ENCODE measurements around the gene E2F8. TPM values are rescaled to one million over a fixed set of nuclear protein-coding genes. Genes with fewer than 3 reads are reported as not detected.

The E2F8 gene
- total and polyA plus RNA-seq, 10 of the 15 experiments (the other 5 are each of a cell fraction or from before 2014, with no cell fraction given) = 8.8 to 28.1 (median 18.5) TPM

DNA sequence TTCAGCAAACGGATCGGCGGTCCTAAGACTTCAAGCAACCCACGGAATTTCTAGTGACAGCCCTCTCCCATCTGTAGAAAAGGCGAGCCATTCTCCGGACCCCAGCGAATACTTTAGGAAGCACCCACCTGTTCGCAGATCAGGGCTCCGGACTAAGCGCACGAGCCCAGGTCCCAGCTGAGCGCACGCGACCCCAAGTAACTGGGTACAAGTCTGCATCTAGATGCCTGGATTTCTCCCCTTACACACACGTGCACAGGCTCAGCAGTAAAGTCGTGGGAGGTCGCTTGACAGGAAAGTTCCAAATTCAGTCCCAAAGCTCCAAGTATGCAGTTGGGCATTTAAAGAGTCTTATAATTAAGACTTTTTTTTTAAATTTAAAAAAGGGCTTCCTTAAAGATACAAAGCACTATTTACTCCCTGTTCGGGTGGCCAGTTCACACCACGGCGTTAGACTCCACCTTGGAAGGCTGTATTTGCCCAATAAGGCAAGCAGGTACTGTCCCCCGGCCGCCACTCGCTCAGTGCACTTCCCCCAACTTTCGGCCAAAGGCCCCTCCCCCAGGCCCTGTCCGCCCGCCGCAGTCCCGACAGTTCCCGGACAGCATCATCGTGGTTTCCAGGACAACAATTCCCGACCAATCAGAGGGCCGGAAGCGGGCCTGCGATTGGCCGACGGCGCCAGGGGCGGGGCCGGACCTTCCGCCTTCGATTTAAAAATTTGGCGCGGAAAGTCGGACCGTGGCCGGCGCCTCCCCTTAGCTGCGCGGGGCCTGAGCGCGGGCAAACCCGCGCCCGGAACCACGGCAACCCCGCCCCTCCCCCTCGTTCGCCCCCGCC is at the start of gene E2F8 (continued):
- TF ChIP-seq, protein P1, sequence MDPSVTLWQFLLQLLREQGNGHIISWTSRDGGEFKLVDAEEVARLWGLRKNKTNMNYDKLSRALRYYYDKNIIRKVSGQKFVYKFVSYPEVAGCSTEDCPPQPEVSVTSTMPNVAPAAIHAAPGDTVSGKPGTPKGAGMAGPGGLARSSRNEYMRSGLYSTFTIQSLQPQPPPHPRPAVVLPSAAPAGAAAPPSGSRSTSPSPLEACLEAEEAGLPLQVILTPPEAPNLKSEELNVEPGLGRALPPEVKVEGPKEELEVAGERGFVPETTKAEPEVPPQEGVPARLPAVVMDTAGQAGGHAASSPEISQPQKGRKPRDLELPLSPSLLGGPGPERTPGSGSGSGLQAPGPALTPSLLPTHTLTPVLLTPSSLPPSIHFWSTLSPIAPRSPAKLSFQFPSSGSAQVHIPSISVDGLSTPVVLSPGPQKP (IDR thresholded peaks at IDR 0.05; ENCODE audit: low read depth, low read length) = peak; percentile 21; the same call in 1 of the 2 replicates
- TF ChIP-seq TCF7 (IDR thresholded peaks at IDR 0.05; ENCODE audit: borderline replicate concordance) (no peak), HDAC6 (IDR thresholded peaks at IDR 0.05; ENCODE audit: unreplicated experiment) (no peak), TBL1XR1 (IDR thresholded peaks at IDR 0.05; ENCODE audit: low read depth, low read length) (no peak), RELA (IDR thresholded peaks at IDR 0.05; ENCODE audit: borderline replicate concordance, partially characterized antibody) (no peak), RUNX3 (IDR thresholded peaks at IDR 0.05; ENCODE audit: low read length) (peak; percentile 60), CBFB (IDR thresholded peaks at IDR 0.05; ENCODE audit: low read depth) (no peak), ZSCAN29 (IDR thresholded peaks at IDR 0.05) (no peak), ASH2L (IDR thresholded peaks at IDR 0.05; ENCODE audit: borderline replicate concordance, low read depth) (no peak), EP300 (IDR thresholded peaks at IDR 0.05; ENCODE audit: borderline replicate concordance in 1 of 2, control insufficient read depth in 1 of 2, low read depth in 2 of 2, low read length in 2 of 2) (peak in 1 of 2 experiments; percentile 64; a peak in 1 of 4 replicates), KAT2A (conservative IDR thresholded peaks at IDR 0.05; ENCODE audit: control insufficient read depth, low read depth, low read length) (no peak), SIN3A (IDR thresholded peaks at IDR 0.05; ENCODE audit: low read depth, low read length) (peak; percentile 99), CBX5 (IDR thresholded peaks at IDR 0.05; ENCODE audit: low read depth) (no peak), SPI1 (IDR thresholded peaks at IDR 0.05; ENCODE audit: borderline replicate concordance, insufficient read depth, low read depth, low read length) (peak; percentile 54; the same call in 1 of the 2 replicates), TARDBP (IDR thresholded peaks at IDR 0.05; ENCODE audit: borderline replicate concordance) (no peak)
- TF ChIP-seq, protein P2, sequence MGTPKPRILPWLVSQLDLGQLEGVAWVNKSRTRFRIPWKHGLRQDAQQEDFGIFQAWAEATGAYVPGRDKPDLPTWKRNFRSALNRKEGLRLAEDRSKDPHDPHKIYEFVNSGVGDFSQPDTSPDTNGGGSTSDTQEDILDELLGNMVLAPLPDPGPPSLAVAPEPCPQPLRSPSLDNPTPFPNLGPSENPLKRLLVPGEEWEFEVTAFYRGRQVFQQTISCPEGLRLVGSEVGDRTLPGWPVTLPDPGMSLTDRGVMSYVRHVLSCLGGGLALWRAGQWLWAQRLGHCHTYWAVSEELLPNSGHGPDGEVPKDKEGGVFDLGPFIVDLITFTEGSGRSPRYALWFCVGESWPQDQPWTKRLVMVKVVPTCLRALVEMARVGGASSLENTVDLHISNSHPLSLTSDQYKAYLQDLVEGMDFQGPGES (IDR thresholded peaks at IDR 0.05) = peak; percentile 53; the same call in 1 of the 2 replicates
- TF ChIP-seq, protein P3, sequence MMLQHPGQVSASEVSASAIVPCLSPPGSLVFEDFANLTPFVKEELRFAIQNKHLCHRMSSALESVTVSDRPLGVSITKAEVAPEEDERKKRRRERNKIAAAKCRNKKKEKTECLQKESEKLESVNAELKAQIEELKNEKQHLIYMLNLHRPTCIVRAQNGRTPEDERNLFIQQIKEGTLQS (IDR thresholded peaks at IDR 0.05; ENCODE audit: borderline replicate concordance, extremely low read depth, low read depth, low read length) = no peak
- TF ChIP-seq, protein P4, sequence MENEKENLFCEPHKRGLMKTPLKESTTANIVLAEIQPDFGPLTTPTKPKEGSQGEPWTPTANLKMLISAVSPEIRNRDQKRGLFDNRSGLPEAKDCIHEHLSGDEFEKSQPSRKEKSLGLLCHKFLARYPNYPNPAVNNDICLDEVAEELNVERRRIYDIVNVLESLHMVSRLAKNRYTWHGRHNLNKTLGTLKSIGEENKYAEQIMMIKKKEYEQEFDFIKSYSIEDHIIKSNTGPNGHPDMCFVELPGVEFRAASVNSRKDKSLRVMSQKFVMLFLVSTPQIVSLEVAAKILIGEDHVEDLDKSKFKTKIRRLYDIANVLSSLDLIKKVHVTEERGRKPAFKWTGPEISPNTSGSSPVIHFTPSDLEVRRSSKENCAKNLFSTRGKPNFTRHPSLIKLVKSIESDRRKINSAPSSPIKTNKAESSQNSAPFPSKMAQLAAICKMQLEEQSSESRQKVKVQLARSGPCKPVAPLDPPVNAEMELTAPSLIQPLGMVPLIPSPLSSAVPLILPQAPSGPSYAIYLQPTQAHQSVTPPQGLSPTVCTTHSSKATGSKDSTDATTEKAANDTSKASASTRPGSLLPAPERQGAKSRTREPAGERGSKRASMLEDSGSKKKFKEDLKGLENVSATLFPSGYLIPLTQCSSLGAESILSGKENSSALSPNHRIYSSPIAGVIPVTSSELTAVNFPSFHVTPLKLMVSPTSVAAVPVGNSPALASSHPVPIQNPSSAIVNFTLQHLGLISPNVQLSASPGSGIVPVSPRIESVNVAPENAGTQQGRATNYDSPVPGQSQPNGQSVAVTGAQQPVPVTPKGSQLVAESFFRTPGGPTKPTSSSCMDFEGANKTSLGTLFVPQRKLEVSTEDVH (IDR thresholded peaks at IDR 0.05; ENCODE audit: low read depth, partially characterized antibody) = peak; percentile 91
- TF ChIP-seq, protein P5, sequence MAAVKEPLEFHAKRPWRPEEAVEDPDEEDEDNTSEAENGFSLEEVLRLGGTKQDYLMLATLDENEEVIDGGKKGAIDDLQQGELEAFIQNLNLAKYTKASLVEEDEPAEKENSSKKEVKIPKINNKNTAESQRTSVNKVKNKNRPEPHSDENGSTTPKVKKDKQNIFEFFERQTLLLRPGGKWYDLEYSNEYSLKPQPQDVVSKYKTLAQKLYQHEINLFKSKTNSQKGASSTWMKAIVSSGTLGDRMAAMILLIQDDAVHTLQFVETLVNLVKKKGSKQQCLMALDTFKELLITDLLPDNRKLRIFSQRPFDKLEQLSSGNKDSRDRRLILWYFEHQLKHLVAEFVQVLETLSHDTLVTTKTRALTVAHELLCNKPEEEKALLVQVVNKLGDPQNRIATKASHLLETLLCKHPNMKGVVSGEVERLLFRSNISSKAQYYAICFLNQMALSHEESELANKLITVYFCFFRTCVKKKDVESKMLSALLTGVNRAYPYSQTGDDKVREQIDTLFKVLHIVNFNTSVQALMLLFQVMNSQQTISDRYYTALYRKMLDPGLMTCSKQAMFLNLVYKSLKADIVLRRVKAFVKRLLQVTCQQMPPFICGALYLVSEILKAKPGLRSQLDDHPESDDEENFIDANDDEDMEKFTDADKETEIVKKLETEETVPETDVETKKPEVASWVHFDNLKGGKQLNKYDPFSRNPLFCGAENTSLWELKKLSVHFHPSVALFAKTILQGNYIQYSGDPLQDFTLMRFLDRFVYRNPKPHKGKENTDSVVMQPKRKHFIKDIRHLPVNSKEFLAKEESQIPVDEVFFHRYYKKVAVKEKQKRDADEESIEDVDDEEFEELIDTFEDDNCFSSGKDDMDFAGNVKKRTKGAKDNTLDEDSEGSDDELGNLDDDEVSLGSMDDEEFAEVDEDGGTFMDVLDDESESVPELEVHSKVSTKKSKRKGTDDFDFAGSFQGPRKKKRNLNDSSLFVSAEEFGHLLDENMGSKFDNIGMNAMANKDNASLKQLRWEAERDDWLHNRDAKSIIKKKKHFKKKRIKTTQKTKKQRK (IDR thresholded peaks at IDR 0.05; ENCODE audit: low read depth, low read length) = no peak
